A673 (cell line): ENCODE data around the gene XPO4.

Experiments used
- EZH2 ChIP-seq: fragments of 200-600 bp; sonication (generic); IDR thresholded peaks from 2 replicates; pipeline ENCODE4 v1.6.1; 2017; ENCODE audit warnings: borderline replicate concordance, low read depth, mild to moderate bottlenecking, mixed read lengths, antibody characterized with exemption, low read length; ENCODE audit not compliant: poor library complexity, severe bottlenecking
- TF ChIP-seq, protein P1 (sequence below): fragments of 300-800, 200-600 bp; sonication (generic); conservative IDR thresholded peaks from 2 replicates; pipeline ENCODE4 v1.5.1; 2017; ENCODE audit warnings: low read depth, mild to moderate bottlenecking, antibody characterized with exemption, low read length, moderate library complexity, mixed read lengths

DNA sequence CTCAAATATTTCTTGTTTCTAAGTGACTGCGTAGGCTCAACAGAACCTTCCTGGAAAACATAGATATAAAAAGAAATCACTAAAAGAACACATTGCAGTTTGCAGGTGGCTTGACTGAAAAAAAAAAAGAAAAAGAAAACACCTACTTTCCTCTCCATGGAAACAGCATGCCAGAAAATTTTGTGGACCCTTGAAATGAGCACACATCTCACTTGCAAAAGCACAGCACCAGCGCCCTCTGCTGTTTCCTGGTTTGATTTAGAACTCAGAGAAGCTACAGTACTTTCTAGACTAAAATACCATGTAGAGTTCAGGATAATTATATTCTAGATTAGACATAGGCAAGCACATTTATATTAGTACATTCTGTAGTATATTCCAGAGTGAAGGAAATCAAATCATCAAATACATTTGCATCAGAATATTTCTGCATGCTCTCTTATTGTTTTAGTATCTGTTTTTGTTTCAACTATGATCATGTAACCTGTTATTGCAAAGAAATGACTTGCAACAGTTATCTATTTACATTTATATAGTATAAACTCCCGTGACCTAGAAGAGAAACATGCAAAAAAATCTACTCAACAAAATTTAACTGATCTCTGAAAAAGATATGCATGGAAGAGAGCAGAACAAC, 22.3 kb upstream of the XPO4 start:
- TF ChIP-seq EZH2: no peak
- TF ChIP-seq, protein P1, sequence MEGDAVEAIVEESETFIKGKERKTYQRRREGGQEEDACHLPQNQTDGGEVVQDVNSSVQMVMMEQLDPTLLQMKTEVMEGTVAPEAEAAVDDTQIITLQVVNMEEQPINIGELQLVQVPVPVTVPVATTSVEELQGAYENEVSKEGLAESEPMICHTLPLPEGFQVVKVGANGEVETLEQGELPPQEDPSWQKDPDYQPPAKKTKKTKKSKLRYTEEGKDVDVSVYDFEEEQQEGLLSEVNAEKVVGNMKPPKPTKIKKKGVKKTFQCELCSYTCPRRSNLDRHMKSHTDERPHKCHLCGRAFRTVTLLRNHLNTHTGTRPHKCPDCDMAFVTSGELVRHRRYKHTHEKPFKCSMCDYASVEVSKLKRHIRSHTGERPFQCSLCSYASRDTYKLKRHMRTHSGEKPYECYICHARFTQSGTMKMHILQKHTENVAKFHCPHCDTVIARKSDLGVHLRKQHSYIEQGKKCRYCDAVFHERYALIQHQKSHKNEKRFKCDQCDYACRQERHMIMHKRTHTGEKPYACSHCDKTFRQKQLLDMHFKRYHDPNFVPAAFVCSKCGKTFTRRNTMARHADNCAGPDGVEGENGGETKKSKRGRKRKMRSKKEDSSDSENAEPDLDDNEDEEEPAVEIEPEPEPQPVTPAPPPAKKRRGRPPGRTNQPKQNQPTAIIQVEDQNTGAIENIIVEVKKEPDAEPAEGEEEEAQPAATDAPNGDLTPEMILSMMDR: peak; percentile 85
